ENCODE results near the gene ZNF677.
"Not testable (repeated sequence)": the region's sequence is repeated elsewhere in the genome, so short reads cannot be mapped to it uniquely, and the experiment has no call there.

GRCh38 chr19:53222716-53223115, 32.0 kb downstream of the ZNF677 start:
- not testable (repeated sequence) for TF ChIP-seq CTCF (IDR thresholded peaks at IDR 0.05); ZFX (IDR thresholded peaks at IDR 0.05; ENCODE audit: borderline replicate concordance)
